GM12865 (cell line): Measurements from ENCODE around the gene LTC4S.

ENCODE experiments used
- DNase-seq: peaks from one replicate; pipeline ENCODE4 v3.0.0; 2010; ENCODE audit warnings: low read depth
- H3K4me3 ChIP-seq: 2 replicates; pipeline ENCODE4 v1.5.1; 2011; ENCODE audit warnings: mild to moderate bottlenecking, low read depth, low read length, control low read depth
- CTCF ChIP-seq: IDR thresholded peaks from 2 replicates; pipeline ENCODE4 v1.5.1; 2011; ENCODE audit warnings: low read length, control low read depth, low read depth, inconsistent platforms; ENCODE audit not compliant: insufficient read depth; ENCODE audit errors: missing control alignments

LTC4S gene

GRCh38 chr5:179765400-179765799, 28.4 kb upstream of the LTC4S start:
- no peak overlapping the region for H3K4me3 ChIP-seq
- no peak for DNase-seq
- no peak for TF ChIP-seq CTCF

- no peak overlapping the region for H3K4me3 ChIP-seq
- no peak for TF ChIP-seq CTCF
- DNase-seq, result no peak
These were observed 27.6 kb upstream of the LTC4S start for GRCh38 chr5:179766021-179766725.

- no peak for TF ChIP-seq CTCF
- H3K4me3 ChIP-seq, result no peak overlapping the region
- DNase-seq, result no peak
These were observed 26.9 kb upstream of the LTC4S start for GRCh38 chr5:179766726-179767455.

- no peak for DNase-seq
- no peak for TF ChIP-seq CTCF
- no peak overlapping the region for H3K4me3 ChIP-seq
These were observed 26.2 kb upstream of the LTC4S start for GRCh38 chr5:179767496-179768100.

GRCh38 chr5:179768326-179769085, 25.3 kb upstream of the LTC4S start:
- H3K4me3 ChIP-seq, result no peak overlapping the region
- TF ChIP-seq CTCF, result no peak
- no peak for DNase-seq

- H3K4me3 ChIP-seq, result no peak overlapping the region
- DNase-seq, result no peak
- TF ChIP-seq CTCF, result no peak
These were observed 24.5 kb upstream of the LTC4S start for GRCh38 chr5:179769271-179769670.
